Activated T-helper 1 cell treated with Interleukin-2 at 50 U/mL for 16 hours (primary cell): ENCODE data around the gene MOV10.

Experiments
- DNase-seq: peaks from one replicate; pipeline ENCODE4 v3.0.0-alpha.2; 2020; ENCODE audit warnings: low read depth

MOV10 gene

DNA sequence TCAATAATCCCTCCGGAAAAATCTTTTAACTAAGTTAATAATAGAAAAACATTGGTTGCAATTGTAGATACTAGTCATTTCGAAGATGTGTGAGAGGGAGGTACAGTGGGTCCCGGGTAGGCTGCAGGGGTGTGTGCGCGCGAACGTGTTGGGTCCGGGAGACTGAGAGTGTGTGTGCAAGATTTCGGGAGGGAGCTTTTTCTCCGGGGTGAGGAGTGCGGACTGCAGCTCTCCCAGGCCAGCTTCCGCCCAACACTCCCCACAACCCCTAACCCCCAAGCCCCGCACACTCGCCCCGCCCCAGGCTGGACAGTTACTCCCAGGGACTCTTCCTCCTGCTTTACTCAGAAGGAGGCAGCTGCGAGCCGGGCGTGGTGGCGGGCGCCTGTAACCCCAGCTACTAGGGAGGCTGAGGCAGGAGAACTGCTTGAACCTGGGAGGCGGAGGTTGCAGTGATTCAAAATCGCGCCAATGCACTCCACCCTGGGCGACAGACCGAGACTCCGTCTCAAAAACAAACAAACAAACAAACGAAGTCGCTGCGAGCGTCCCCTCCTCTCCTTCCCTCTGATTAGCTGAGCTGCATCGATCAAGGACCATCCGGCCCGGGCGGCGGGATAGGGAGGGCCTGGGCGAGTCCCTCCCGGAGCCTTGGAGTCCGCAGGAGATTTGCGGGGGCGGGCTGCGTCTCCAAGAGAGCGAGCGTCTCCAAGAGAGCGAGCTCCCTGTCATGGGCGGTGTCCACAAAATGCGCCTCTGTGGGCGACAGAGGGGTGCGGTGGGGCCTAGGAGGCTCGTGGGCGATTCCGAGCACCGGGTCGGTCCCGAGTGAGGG lies 68.9 kb downstream of the MOV10 start:
- no peak for DNase-seq

DNA sequence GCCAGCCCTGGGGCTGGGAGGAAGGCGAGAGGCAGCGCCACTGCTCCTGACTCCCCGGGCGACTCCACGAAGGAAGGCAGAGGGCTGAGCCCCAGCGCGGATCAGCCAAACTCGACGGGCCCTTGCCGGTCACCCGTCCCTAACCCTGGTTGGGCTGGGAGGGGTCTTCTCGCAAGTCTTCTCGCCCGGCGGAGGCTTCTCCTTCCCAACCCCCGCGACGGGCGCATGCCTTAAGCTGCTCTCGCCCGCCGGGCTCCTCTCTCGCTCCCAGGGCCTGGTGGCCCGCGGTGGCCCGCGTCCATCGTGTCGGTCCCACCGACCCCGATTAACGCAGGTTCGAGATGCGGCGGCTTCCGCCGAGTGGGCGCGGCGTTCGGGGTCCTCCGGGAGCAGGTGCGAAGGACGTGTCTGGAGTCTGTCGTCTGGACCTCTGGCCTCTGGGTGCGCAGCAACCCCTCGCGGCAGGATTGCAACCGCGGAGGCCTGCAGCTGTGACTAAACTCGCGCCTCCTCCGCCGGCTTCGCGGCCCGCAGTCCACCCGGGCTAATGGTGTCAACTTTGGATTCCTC lies 69.6 kb downstream of the MOV10 start:
- DNase-seq: no peak

DNA sequence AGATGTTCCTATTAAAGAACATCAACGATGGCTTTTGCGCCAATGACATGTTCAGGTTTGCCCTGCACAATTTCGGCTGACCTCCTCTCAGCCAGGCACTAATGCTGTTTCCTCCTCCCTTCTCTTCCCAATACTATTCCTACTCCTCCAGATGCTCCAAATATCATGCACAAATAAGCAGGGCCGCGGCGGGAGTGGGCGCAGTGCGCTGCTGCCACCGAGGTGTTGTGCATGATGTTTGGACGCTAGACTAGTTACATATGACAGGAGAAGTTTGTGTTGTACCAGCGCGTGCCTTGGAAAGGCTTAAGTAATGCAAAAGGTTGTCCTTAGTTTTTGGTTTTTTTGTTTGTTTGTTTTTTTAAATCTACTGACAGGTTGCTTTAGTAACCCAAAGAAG lies 73.9 kb downstream of the MOV10 start:
- DNase-seq: no peak
